ENCODE measurements around the gene CLCN6. TPM values are rescaled to one million over a fixed set of nuclear protein-coding genes. Genes with fewer than 3 reads are reported as not detected.

Gene CLCN6
- total and polyA plus RNA-seq, 2 donors: 9.9 to 13.7 TPM

- H3K36me3 ChIP-seq (ENCODE audit: insufficient read depth): no peaks in the 10 kb centered on the region
- WGBS: 54% methylated on average over 11 of the region's 11 CpGs
Observed at GRCh38 chr1:11850156-11850555, 44.2 kb downstream of the CLCN6 start.

DNA sequence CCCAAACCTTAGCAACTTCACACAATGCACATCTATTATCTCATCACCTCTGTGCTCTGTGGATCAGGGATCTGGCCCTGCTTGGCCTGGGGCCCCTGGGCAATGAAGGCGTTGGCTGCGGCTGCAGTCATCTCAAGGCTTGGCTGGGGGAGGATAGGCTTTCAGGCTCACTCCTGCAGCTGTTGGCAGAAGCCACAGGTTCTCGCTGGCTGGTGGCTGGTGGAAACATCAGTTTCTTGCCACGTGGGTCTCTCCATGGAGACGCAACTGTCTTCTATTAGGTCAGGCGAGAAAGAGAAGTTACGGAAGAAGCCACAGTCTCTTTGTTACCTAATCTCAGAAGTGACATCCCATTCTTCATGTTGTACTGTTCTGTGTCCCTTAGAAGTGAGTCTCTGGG lies 45.2 kb downstream of the CLCN6 start:
- Histone ChIP-seq H3K4me3 (ENCODE audit: low read depth, low read length) (no peak overlapping the region), H3K36me3 (ENCODE audit: insufficient read depth) (no peaks in the 10 kb centered on the region), H3K4me1 (ENCODE audit: insufficient read depth) (no peaks in the 10 kb centered on the region), H3K27ac (ENCODE audit: low read depth) (no peak overlapping the region)
- WGBS: 81% methylated on average over 7 of the region's 7 CpGs
- no peak for DNase-seq (ENCODE audit: extremely low spot score)

More at GRCh38 chr1:11850156-11850555, 44.2 kb downstream of the CLCN6 start:
- Histone ChIP-seq H3K27ac (ENCODE audit: low read depth) (no peak overlapping the region), H3K4me1 (ENCODE audit: insufficient read depth) (no peaks in the 10 kb centered on the region), H3K4me3 (ENCODE audit: low read depth, low read length) (no peak overlapping the region)
- no peak for DNase-seq (ENCODE audit: extremely low spot score)

DNA sequence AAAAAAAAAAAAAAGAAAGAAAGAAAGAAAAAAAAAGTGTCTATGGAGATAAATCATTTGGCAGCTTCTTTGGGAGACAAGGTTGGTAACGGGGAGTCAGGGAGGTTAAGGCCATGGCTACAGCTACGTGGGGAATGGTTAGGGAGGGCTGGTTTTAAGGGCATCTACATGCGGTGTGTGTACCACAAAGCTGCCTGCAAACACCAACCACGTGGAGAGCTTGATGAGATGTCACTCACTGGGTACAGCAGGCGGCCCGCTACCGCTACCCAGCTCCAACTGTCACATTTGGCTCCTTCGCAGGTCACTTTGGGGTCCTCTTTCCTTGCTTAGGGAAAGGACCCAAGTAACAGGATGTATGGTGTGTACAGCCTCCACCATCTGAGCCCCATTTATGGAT lies 48.5 kb downstream of the CLCN6 start:
- WGBS: 48% methylated on average over 8 of the region's 8 CpGs
- no peaks in the 10 kb centered on the region for H3K36me3 ChIP-seq (ENCODE audit: insufficient read depth)
- H3K27ac ChIP-seq (ENCODE audit: low read depth): no peak overlapping the region
- no peak for DNase-seq (ENCODE audit: extremely low spot score)
- H3K4me3 ChIP-seq (ENCODE audit: low read depth, low read length): no peak overlapping the region
- H3K4me1 ChIP-seq (ENCODE audit: insufficient read depth): no peaks in the 10 kb centered on the region

DNA sequence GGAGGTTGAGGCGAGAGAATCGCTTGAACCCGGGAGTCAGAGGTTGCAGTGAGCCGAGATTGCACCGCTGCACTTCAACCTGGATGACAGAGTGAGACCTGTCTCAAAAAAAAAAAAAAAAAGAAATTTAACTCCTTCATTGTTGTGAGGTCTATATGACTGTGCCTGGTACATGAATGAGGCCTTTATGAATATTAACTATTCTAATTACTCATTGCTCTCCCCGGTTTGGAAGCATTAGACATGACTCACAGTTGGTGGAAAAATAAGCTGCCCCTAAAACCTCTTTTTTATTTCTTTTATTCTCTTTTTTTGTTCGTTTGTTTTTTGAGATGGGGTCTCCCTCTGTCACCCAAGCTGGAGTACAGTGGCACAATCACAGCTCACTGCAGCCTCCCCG lies 49.4 kb downstream of the CLCN6 start:
- WGBS: 75% methylated on average over 8 of the region's 8 CpGs
- Histone ChIP-seq H3K4me1 (ENCODE audit: insufficient read depth) (no peaks in the 10 kb centered on the region), H3K4me3 (ENCODE audit: low read depth, low read length) (no peak overlapping the region), H3K36me3 (ENCODE audit: insufficient read depth) (no peaks in the 10 kb centered on the region), H3K27ac (ENCODE audit: low read depth) (no peak overlapping the region)
- DNase-seq (ENCODE audit: extremely low spot score): no peak

GRCh38 chr1:11856698-11857097 lies 50.7 kb downstream of the CLCN6 start:
- no peak overlapping the region for H3K27ac ChIP-seq (ENCODE audit: low read depth)
- H3K4me3 ChIP-seq (ENCODE audit: low read depth, low read length): no peak overlapping the region
- H3K36me3 ChIP-seq (ENCODE audit: insufficient read depth): no peaks in the 10 kb centered on the region
- H3K4me1 ChIP-seq (ENCODE audit: insufficient read depth): no peaks in the 10 kb centered on the region
- WGBS: 54% methylated on average over 3 of the region's 3 CpGs
- DNase-seq (ENCODE audit: extremely low spot score): no peak

DNA sequence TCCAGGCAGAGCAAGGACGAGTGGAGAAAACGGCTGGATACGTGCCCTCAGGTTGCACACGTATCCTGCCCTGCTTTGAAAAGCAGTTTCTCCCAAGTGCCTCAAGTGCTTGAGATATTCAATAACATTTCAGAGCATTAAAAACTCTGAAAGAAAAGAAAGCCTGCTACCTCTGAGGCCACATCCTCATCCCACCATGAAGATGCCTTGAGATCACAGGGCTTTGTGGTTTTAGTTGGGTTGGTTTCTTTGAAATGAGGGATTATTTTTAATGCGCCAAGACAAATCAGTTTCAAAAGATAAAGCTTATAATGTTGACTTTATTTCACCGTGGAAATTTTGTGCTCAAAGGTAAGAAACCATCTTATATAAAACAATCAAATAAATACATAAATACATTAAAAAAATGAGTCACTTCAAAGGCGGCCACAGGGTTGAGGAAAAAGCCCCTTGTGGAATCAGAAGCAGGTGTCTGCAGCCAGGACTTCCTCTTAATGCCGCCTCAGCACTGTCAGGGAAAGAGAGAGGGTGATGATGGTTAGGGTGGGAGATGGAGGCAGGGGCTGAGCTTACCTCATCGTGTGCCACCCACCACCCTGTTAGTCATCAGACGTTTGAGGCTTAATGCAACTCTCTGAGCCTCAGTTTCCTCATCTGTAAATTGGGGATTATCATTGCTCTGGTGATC lies 51.3 kb downstream of the CLCN6 start:
- DNase-seq (ENCODE audit: extremely low spot score): no peak
- H3K4me3 ChIP-seq (ENCODE audit: low read depth, low read length): no peak overlapping the region
- no peaks in the 10 kb centered on the region for H3K36me3 ChIP-seq (ENCODE audit: insufficient read depth)
- 40% methylated on average over 10 of the region's 10 CpGs for WGBS
- H3K4me1 ChIP-seq (ENCODE audit: insufficient read depth): no peaks in the 10 kb centered on the region
- no peak overlapping the region for H3K27ac ChIP-seq (ENCODE audit: low read depth)

- no peaks in the 10 kb centered on the region for H3K36me3 ChIP-seq (ENCODE audit: insufficient read depth)
- no peak overlapping the region for H3K27ac ChIP-seq (ENCODE audit: low read depth)
- 83% methylated on average over 14 of the region's 14 CpGs for WGBS
- H3K4me3 ChIP-seq (ENCODE audit: low read depth, low read length): no peak overlapping the region
- no peak for DNase-seq (ENCODE audit: extremely low spot score)
- H3K4me1 ChIP-seq (ENCODE audit: insufficient read depth): no peaks in the 10 kb centered on the region
Observed at GRCh38 chr1:11858158-11858557, 52.2 kb downstream of the CLCN6 start.

GRCh38 chr1:11858613-11858967 lies 52.6 kb downstream of the CLCN6 start, which contains the start of gene NPPB:
NPPB (minus strand) TSS chr1:11858945; CDS start chr1:11858833, 112 bp downstream.
- no peaks in the 10 kb centered on the region for H3K4me1 ChIP-seq (ENCODE audit: insufficient read depth)
- no peak within 1 kb of the TSS for H3K4me3 ChIP-seq (ENCODE audit: low read depth, low read length)
- DNase-seq (ENCODE audit: extremely low spot score): no peak
- H3K27ac ChIP-seq (ENCODE audit: low read depth): no peak within 1 kb of the TSS
- 23% methylated on average over 16 of the region's 16 CpGs for WGBS
- H3K36me3 ChIP-seq (ENCODE audit: insufficient read depth): no peaks in the 10 kb centered on the region

DNA sequence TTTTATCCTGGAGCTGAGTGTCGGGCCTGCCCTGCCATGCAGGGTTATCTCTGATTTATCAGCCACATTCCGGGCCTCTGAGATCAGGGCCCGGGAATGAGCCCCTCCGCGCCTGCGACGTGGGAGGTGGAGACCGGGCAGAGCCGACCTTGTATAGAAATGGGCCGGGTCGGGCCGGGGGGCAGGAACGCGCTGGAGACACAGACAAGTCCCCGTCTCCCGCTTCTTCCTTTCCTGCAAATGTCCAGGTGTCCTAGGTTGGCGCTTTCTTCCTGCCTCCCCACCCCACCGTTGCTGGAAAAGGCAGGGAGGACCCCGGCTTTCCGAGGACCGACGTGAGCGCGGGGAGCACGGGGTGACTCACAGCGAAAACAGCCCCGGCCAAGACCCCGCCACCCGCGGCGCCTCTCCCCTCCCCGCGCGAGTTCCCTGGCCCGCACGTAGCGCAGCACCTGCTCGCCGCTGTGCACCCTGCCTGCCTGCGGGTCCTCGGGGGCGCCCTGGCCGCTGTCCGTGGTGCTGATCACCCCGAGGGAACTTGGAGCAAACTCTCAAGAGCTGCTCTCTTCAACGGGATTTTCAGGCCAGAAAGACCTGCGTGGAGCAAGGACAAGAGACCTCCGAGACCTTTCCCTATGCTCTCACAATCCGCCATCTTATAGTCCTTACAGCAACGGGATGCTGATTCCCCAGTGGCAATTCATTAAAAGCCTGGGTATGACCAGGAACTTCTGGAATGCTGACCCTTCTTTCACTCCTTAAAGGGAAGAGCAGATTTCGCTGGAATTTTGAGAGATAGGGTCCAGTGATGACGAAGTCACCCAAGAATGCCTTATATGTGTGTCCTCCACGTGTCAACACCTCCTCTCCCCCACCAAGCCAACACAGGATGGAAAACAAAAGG lies 53.2 kb downstream of the CLCN6 start:
- 3% methylated on average over 53 of the region's 53 CpGs for WGBS
- DNase-seq (ENCODE audit: extremely low spot score): no peak

GRCh38 chr1:11860083-11860482 lies 54.1 kb downstream of the CLCN6 start:
- no peak overlapping the region for H3K27ac ChIP-seq (ENCODE audit: low read depth)
- H3K4me3 ChIP-seq (ENCODE audit: low read depth, low read length): no peak overlapping the region
- H3K4me1 ChIP-seq (ENCODE audit: insufficient read depth): no peaks in the 10 kb centered on the region
- 49% methylated on average over 2 of the region's 2 CpGs for WGBS
- H3K36me3 ChIP-seq (ENCODE audit: insufficient read depth): no peaks in the 10 kb centered on the region
- no peak for DNase-seq (ENCODE audit: extremely low spot score)

More for the DNA sequence above, 53.2 kb downstream of the CLCN6 start:
- H3K36me3 ChIP-seq (ENCODE audit: insufficient read depth): no peaks in the 10 kb centered on the region
- no peaks in the 10 kb centered on the region for H3K4me1 ChIP-seq (ENCODE audit: insufficient read depth)
- no peak overlapping the region for H3K27ac ChIP-seq (ENCODE audit: low read depth)
- H3K4me3 ChIP-seq (ENCODE audit: low read depth, low read length): no peak overlapping the region

DNA sequence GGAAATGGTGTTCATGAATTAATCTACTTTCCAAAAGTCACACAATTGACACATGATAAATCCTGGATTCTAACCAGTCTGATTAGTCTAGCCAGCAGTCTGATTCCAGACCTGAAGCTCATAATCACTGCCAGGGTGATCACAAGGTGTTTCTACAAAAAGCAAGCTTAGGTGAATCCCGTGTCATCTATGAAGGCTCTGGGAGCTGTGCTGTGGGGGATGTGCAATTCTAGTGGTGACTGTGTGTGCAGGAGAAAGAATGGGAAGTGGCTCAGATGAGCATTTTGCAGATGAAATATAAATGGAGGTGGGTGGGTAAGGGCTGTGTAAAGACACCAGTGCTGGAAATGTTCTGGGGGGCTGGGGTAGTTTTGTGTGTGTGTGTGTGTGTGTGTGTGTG lies 54.6 kb downstream of the CLCN6 start:
- H3K36me3 ChIP-seq (ENCODE audit: insufficient read depth): no peaks in the 10 kb centered on the region
- H3K27ac ChIP-seq (ENCODE audit: low read depth): no peak overlapping the region
- no peak overlapping the region for H3K4me3 ChIP-seq (ENCODE audit: low read depth, low read length)
- no peak for DNase-seq (ENCODE audit: extremely low spot score)
- 62% methylated on average over 1 of the region's 1 CpG for WGBS
- H3K4me1 ChIP-seq (ENCODE audit: insufficient read depth): no peaks in the 10 kb centered on the region

- DNase-seq (ENCODE audit: extremely low spot score): no peak
- Histone ChIP-seq H3K27ac (ENCODE audit: low read depth) (no peak overlapping the region), H3K4me1 (ENCODE audit: insufficient read depth) (no peaks in the 10 kb centered on the region), H3K4me3 (ENCODE audit: low read depth, low read length) (no peak overlapping the region), H3K36me3 (ENCODE audit: insufficient read depth) (no peaks in the 10 kb centered on the region)
- WGBS: 37% methylated on average over 6 of the region's 6 CpGs
Observed at GRCh38 chr1:11862890-11863289, 56.9 kb downstream of the CLCN6 start.

DNA sequence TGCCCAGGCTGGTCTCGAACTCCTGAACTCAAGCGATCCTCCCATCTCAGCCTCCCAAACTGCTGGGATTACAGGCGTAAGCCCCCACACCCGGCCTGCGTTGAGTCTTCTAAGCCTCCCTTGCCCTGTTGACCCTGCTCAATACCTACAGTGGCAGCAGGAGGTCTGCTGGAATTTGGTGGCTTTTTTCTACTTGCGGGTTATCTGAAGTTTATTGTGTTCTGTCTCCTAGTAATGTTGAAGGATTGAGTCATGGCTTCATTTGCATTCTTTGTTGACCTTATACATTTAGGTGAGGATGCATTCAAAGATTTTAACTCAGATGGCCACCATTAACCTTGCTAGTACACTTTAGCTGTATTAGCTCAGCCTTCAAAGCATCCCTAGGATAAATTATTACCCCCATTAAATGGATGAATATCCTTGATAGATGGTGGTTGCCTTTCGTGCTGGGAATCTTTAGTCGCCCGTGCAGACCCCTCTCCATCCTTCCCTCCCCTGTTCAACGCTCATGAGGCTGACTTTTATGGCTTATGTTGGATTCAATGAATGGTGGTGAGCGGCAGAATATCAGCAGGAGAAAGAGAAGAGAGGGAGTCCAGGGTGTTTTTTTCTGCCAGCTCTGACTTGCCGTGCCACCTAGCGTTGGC lies 62.5 kb downstream of the CLCN6 start:
- no peak overlapping the region for H3K27ac ChIP-seq (ENCODE audit: low read depth)
- no peak for DNase-seq (ENCODE audit: extremely low spot score)
- no peaks in the 10 kb centered on the region for H3K4me1 ChIP-seq (ENCODE audit: insufficient read depth)
- H3K4me3 ChIP-seq (ENCODE audit: low read depth, low read length): no peak overlapping the region
- H3K36me3 ChIP-seq (ENCODE audit: insufficient read depth): no peaks in the 10 kb centered on the region
- WGBS: 64% methylated on average over 13 of the region's 13 CpGs

- WGBS: 90% methylated on average over 3 of the region's 3 CpGs
- no peak for DNase-seq (ENCODE audit: extremely low spot score)
Observed at GRCh38 chr1:11869104-11869503, 63.1 kb downstream of the CLCN6 start.

More at GRCh38 chr1:11869104-11869503, 63.1 kb downstream of the CLCN6 start:
- Histone ChIP-seq H3K36me3 (ENCODE audit: insufficient read depth) (no peaks in the 10 kb centered on the region), H3K4me3 (ENCODE audit: low read depth, low read length) (no peak overlapping the region), H3K4me1 (ENCODE audit: insufficient read depth) (no peaks in the 10 kb centered on the region), H3K27ac (ENCODE audit: low read depth) (no peak overlapping the region)

Data from urinary bladder (tissue), 4 donors.